OCI-LY7 (cell line): ENCODE results near the gene MRI1. TPM values are rescaled to one million over a fixed set of nuclear protein-coding genes. Genes with fewer than 3 reads are reported as not detected.

ENCODE experiments used
- BruUV-seq: library from RNA; stranded (reverse); fragments of 400-500 nt; replicated peaks from 2 replicates; lab custom pipeline; 2021; lab: Mats Ljungman, UMichigan
- CTCF ChIA-PET: fragments of 300-600 bp; sonication (Branson Sonifier 250); formaldehyde crosslinking; loops from one replicate; lab custom pipeline; 2022; ENCODE audit warnings: antibody characterized with exemption; ENCODE audit not compliant: unreplicated experiment; lab: Charles Lee
- POLR2A ChIA-PET: fragments of 300-600 bp; sonication (Branson Sonifier 250); formaldehyde crosslinking; loops from one replicate; lab custom pipeline; 2022; ENCODE audit warnings: antibody characterized with exemption; lab: Charles Lee
- DNase-seq: peaks from one replicate; pipeline ENCODE4 v3.0.0-alpha.2; 2015; ENCODE audit warnings: low spot score
- H2AFZ ChIP-seq: fragments of 200-600 bp; sonication (generic), shearing (Covaris generic); 2 replicates; pipeline ENCODE4 v1.6.1; 2014; ENCODE audit warnings: mild to moderate bottlenecking, antibody characterized with exemption, low read length, moderate library complexity
- H3K27ac ChIP-seq: fragments of 200-600 bp; sonication (generic); 2 replicates; pipeline ENCODE4 v1.5.1; 2014; ENCODE audit warnings: mixed run types, low read depth, mild to moderate bottlenecking, moderate library complexity, low read length, inconsistent platforms; ENCODE audit not compliant: poor library complexity, severe bottlenecking
- H3K36me3 ChIP-seq: fragments of 200-600 bp; sonication (generic); 2 replicates; pipeline ENCODE4 v1.6.1; 2014; ENCODE audit warnings: mild to moderate bottlenecking, antibody characterized with exemption, low read length, moderate library complexity, mixed read lengths; ENCODE audit not compliant: insufficient read depth
- H3K4me1 ChIP-seq: fragments of 200-600 bp; sonication (generic); 2 replicates; pipeline ENCODE4 v1.5.1; 2014; ENCODE audit warnings: mild to moderate bottlenecking, low read length; ENCODE audit not compliant: insufficient read depth, poor library complexity, severe bottlenecking
- H3K4me2 ChIP-seq: fragments of 200-600 bp; sonication (generic); 2 replicates; pipeline ENCODE4 v1.6.1; 2014; ENCODE audit warnings: mild to moderate bottlenecking, low read length
- H3K4me3 ChIP-seq: fragments of 200-600 bp; sonication (generic); 2 replicates; pipeline ENCODE4 v1.5.1; 2014; ENCODE audit warnings: mild to moderate bottlenecking, low read depth, low read length; ENCODE audit not compliant: poor library complexity, severe bottlenecking
- H3K79me2 ChIP-seq: fragments of 200-600 bp; sonication (generic); 2 replicates; pipeline ENCODE4 v1.6.1; 2016; ENCODE audit warnings: low read depth, mild to moderate bottlenecking, low read length, moderate library complexity, mixed read lengths; ENCODE audit not compliant: insufficient read depth
- H3K9me2 ChIP-seq: fragments of 200-600 bp; sonication (generic); 2 replicates; pipeline ENCODE4 v1.6.1; 2016; ENCODE audit warnings: mild to moderate bottlenecking, low read length, mixed read lengths; ENCODE audit not compliant: insufficient read depth
- H3K9me3 ChIP-seq: fragments of 200-600 bp; sonication (generic); 2 replicates; pipeline ENCODE4 v1.6.1; 2014; ENCODE audit warnings: mild to moderate bottlenecking, mixed run types, low read length, mixed read lengths
- H4K20me1 ChIP-seq: fragments of 200-600 bp; sonication (generic); 2 replicates; pipeline ENCODE4 v1.6.1; 2014; ENCODE audit warnings: mild to moderate bottlenecking, antibody characterized with exemption, low read length, moderate library complexity, mixed read lengths; ENCODE audit not compliant: insufficient read depth
- EZH2phosphoT487 ChIP-seq: fragments of 200-600 bp; sonication (generic); IDR thresholded peaks from 2 replicates; pipeline ENCODE4 v1.6.1; 2018; ENCODE audit warnings: low read depth, borderline replicate concordance, mild to moderate bottlenecking, mixed run types, antibody characterized with exemption, low read length, moderate library complexity, mixed read lengths
- intact Hi-C: fragments of 100-400 bp; cut with micrococcal nuclease; formaldehyde crosslinking; loops from one replicate; pipeline ENCODE4 v1.10.0; 2022; ENCODE audit not compliant: unreplicated experiment
- total RNA-seq, 2 experiments: library from RNA; depleted of rRNA in 1 of 2; stranded (reverse); fragments of >200 nt in 1 of 2; shearing (Covaris generic) in 1 of 2; gene quantifications; 2 replicates each; pipeline ENCODE4 v1.2.3, GENCODE V29; 2014 to 2022
- TF ChIP-seq, protein P1 (sequence below): fragments of 200-600 bp; sonication (generic); conservative IDR thresholded peaks from 2 replicates; pipeline ENCODE4 v1.5.1; 2014; ENCODE audit warnings: mild to moderate bottlenecking, antibody characterized with exemption, low read length, moderate library complexity, mixed read lengths

MRI1 gene
- total RNA-seq, 2 experiments from 2014 or later: 23.4 to 27.3 TPM

- POLR2A ChIA-PET: interaction anchor here (0.6 to 1.0 kb wide), 3 partner anchors 9 to 99 kb away, joined by 3 to 4 read pairs (median 3); a partner anchor contains a TSS
- no peaks in the 10 kb centered on the region for H3K79me2 ChIP-seq
Observed at GRCh38 chr19:13738073-13738472, 26.2 kb upstream of the MRI1 start.

DNA sequence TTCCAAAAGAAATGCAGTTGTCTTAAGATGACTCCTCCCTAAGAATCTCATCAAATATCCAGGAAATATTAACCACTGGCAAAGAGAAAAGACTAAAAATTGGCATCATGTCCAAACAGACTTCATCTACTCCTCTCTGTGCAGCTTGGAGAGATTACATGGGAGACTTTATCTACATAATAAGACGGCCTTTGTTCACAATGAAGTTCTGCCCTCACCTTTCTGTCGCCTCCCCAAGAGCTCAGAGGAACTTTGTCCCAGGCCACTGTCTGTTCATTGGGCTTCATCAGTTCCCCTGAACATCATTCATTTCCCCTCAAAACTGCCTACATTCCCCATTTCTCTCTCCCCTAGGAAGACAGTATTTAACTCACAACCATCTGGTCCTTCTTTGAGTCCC, 22.4 kb upstream of the MRI1 start:
- no peak for DNase-seq
- H3K4me2 ChIP-seq: no peak overlapping the region
- H3K9me3 ChIP-seq: peaks cover 6% of the 10 kb centered on the region; the same call in 1 of the 2 replicates
- H3K79me2 ChIP-seq: no peaks in the 10 kb centered on the region
- TF ChIP-seq, protein P1, sequence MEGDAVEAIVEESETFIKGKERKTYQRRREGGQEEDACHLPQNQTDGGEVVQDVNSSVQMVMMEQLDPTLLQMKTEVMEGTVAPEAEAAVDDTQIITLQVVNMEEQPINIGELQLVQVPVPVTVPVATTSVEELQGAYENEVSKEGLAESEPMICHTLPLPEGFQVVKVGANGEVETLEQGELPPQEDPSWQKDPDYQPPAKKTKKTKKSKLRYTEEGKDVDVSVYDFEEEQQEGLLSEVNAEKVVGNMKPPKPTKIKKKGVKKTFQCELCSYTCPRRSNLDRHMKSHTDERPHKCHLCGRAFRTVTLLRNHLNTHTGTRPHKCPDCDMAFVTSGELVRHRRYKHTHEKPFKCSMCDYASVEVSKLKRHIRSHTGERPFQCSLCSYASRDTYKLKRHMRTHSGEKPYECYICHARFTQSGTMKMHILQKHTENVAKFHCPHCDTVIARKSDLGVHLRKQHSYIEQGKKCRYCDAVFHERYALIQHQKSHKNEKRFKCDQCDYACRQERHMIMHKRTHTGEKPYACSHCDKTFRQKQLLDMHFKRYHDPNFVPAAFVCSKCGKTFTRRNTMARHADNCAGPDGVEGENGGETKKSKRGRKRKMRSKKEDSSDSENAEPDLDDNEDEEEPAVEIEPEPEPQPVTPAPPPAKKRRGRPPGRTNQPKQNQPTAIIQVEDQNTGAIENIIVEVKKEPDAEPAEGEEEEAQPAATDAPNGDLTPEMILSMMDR: no peak
- TF ChIP-seq EZH2phosphoT487: no peak
- no TSS peak for BruUV-seq
- intact Hi-C loops: no loop called here
- ChIA-PET POLR2A (interaction anchor here (0.9 to 1.3 kb wide), 2 partner anchors 10 to 32 kb away, joined by 3 to 5 read pairs; no protein-coding TSS in a partner anchor), CTCF (no interaction called here)
- H3K36me3 ChIP-seq: no peaks in the 10 kb centered on the region
- no peak overlapping the region for H3K4me3 ChIP-seq
- no peaks in the 10 kb centered on the region for H3K9me2 ChIP-seq
- no peak overlapping the region for H2AFZ ChIP-seq
- H3K27ac ChIP-seq: no peak overlapping the region
- H3K4me1 ChIP-seq: no peaks in the 10 kb centered on the region
- H4K20me1 ChIP-seq: no peaks in the 10 kb centered on the region

More at GRCh38 chr19:13738073-13738472, 26.2 kb upstream of the MRI1 start:
- CTCF ChIA-PET: no interaction called here
- intact Hi-C loops: no loop called here
- no peaks in the 10 kb centered on the region for H3K4me1 ChIP-seq
- H3K36me3 ChIP-seq: no peaks in the 10 kb centered on the region
- H3K4me3 ChIP-seq: no peak overlapping the region
- no peaks in the 10 kb centered on the region for H4K20me1 ChIP-seq
- no peak overlapping the region for H3K4me2 ChIP-seq
- no peaks in the 10 kb centered on the region for H3K9me2 ChIP-seq
- H2AFZ ChIP-seq: no peak overlapping the region
- no TSS peak for BruUV-seq
- TF ChIP-seq EZH2phosphoT487: no peak
- TF ChIP-seq, protein P1: no peak
- no peak for DNase-seq
- H3K9me3 ChIP-seq: no peaks in the 10 kb centered on the region
- H3K27ac ChIP-seq: no peak overlapping the region

DNA sequence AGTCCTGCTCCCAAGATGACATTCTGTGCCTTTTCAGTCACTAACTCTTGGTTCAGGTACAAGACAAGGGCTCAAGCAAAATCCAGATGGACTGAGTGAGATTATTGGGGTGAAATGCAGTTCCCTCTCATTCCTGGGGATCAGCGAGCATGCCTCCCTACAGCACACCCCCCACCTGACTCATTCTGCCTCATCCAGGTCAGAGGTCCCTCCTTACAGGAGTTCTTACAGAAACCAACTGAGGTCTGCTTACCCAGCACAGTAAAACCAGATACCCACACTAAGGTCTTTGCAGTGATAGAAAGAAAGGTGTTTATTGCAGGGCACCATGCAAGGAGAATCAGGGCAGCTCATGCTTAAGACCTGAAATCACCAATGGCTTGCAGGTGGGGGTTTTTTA, 21.6 kb upstream of the MRI1 start:
- no peaks in the 10 kb centered on the region for H4K20me1 ChIP-seq
- no peak overlapping the region for H3K27ac ChIP-seq
- no peaks in the 10 kb centered on the region for H3K79me2 ChIP-seq
- TF ChIP-seq EZH2phosphoT487: no peak
- TF ChIP-seq, protein P1: no peak
- ChIA-PET CTCF (no interaction called here), POLR2A (interaction anchor here (0.6 kb wide), 2 partner anchors 10 to 280 kb away, joined by 3 to 4 read pairs; no protein-coding TSS in a partner anchor)
- no TSS peak for BruUV-seq
- intact Hi-C loops: no loop called here
- no peak for DNase-seq
- H2AFZ ChIP-seq: no peak overlapping the region
- no peak overlapping the region for H3K4me2 ChIP-seq
- H3K9me3 ChIP-seq: peaks cover 12% of the 10 kb centered on the region; the same call in 1 of the 2 replicates
- no peak overlapping the region for H3K4me3 ChIP-seq
- H3K4me1 ChIP-seq: no peaks in the 10 kb centered on the region
- H3K36me3 ChIP-seq: no peaks in the 10 kb centered on the region
- no peaks in the 10 kb centered on the region for H3K9me2 ChIP-seq
